ENCODE measurements around the gene CALHM5. TPM values are rescaled to one million over a fixed set of nuclear protein-coding genes. Genes with fewer than 3 reads are reported as not detected.

The CALHM5 gene
- total and polyA plus RNA-seq, 9 donors = 0.20 to 3.2 (median 0.70) TPM

DNA sequence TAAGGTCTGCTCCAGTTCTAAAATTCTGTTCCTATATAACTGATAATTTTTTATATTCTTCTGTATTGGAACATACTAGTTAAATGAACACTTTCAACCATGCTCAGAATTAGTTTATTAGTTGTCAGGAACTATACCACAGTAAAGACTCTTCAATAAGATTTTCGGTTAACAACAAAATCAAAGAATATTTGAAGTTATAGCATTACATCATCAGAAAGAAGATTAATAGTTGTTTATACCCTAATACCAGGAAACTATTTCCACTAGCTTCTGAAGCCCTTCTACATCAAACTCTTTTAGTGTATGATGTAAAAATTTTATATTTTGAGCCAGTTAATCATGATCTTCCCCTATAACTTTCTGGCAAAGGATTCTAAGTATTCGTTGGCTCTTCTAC, 48.7 kb downstream of the CALHM5 start:
- Histone ChIP-seq H3K9me3 (no peaks in the 10 kb centered on the region), H3K4me3 (no peak overlapping the region), H3K36me3 (no peaks in the 10 kb centered on the region), H3K27me3 (no peaks in the 10 kb centered on the region), H3K27ac (no peak overlapping the region), H3K4me1 (ENCODE audit: insufficient read depth) (no peaks in the 10 kb centered on the region)
- TF ChIP-seq, protein P1, sequence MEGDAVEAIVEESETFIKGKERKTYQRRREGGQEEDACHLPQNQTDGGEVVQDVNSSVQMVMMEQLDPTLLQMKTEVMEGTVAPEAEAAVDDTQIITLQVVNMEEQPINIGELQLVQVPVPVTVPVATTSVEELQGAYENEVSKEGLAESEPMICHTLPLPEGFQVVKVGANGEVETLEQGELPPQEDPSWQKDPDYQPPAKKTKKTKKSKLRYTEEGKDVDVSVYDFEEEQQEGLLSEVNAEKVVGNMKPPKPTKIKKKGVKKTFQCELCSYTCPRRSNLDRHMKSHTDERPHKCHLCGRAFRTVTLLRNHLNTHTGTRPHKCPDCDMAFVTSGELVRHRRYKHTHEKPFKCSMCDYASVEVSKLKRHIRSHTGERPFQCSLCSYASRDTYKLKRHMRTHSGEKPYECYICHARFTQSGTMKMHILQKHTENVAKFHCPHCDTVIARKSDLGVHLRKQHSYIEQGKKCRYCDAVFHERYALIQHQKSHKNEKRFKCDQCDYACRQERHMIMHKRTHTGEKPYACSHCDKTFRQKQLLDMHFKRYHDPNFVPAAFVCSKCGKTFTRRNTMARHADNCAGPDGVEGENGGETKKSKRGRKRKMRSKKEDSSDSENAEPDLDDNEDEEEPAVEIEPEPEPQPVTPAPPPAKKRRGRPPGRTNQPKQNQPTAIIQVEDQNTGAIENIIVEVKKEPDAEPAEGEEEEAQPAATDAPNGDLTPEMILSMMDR (IDR thresholded peaks at IDR 0.05) = no peak
- TF ChIP-seq POLR2A (IDR thresholded peaks at IDR 0.05) = no peak
- TF ChIP-seq EP300 (IDR thresholded peaks at IDR 0.05) = no peak
- 76 to 87% (median 79%) methylated on average over 2 of the region's 2 CpGs for WGBS, 3 donors
- intact Hi-C loops (cut with DNase I) = loop anchor here in 2 of 4 donors (5.0 to 10.0 kb wide), 2 partner anchors 283 to 285 kb away; partner anchors contain the start of gene TSPYL1 (in 2 of the 2)
- DNase-seq = no peak

DNA sequence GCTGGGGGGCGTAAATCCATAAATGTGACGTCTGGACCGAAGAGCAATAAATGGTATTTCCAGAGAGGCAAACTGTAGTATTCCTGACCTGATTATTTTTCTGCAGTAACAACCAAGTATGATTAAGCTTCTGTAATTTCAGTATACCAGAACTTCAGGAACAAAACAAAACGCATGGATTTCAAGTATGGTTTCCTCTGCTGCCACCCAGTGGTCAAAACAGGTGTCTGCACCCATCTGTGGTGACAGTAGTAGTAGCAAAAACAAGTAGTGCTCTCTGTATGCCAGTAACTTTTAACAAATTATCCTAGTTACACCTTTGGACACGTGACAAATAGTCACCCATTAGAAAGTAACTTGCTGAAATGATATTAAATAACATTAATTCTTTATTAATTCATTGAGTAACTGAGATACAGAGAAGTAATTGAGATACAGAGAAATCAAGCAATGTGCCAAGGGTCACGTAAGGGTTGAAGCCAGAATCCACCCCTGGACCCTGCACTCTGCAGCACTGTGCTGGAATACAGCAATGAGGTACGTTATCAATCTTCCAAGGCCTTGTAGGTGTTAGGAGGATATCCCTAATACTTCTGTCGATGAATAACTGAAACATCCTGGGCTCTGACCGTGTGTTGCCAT, 50.1 kb downstream of the CALHM5 start:
- WGBS, 3 donors = 32 to 39% (median 36%) methylated on average over 9 of the region's 9 CpGs
- H3K4me3 ChIP-seq = no peak overlapping the region
- no peak overlapping the region for H3K27ac ChIP-seq
- DNase-seq = peak; percentile 59 to 82 (median 75)
- intact Hi-C loops (cut with DNase I) = loop anchor here in 2 of 4 donors (5.0 to 10.0 kb wide), 2 partner anchors 284 to 287 kb away; partner anchors contain the start of gene TSPYL1 (in 2 of the 2)
- TF ChIP-seq EP300 (IDR thresholded peaks at IDR 0.05) = no peak
- TF ChIP-seq POLR2A (IDR thresholded peaks at IDR 0.05) = no peak
- TF ChIP-seq, protein P1 (IDR thresholded peaks at IDR 0.05) = peak; percentile 60 to 80 (median 74)
- no peaks in the 10 kb centered on the region for H3K27me3 ChIP-seq
- no peaks in the 10 kb centered on the region for H3K4me1 ChIP-seq (ENCODE audit: insufficient read depth)
- H3K9me3 ChIP-seq = no peaks in the 10 kb centered on the region
- H3K36me3 ChIP-seq = no peaks in the 10 kb centered on the region

DNA sequence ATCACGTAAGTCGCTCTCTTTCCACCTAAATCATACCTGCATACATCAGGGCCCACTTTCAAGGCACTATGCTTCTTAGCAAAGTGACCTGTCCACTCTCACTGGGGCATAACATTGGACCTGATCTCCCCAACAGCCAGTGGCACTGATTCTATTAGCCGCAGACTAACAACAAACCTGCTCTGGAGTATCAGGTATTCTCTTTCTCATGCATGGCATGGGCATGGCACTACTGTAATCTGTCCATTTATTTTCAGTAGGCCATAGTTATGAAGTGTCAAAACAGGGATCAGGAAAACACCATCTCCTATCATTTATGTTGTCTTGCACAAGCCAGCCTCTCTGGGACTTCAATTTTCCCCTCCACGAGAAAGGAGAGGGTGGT, 50.6 kb downstream of the CALHM5 start:
- intact Hi-C loops (cut with DNase I) = loop anchor here in 2 of 4 donors (5.0 to 10.0 kb wide), 2 partner anchors 285 to 287 kb away; partner anchors contain the start of gene TSPYL1 (in 2 of the 2)
- WGBS, 3 donors = 85 to 90% (median 89%) methylated on average over 4 of the region's 4 CpGs

DNA sequence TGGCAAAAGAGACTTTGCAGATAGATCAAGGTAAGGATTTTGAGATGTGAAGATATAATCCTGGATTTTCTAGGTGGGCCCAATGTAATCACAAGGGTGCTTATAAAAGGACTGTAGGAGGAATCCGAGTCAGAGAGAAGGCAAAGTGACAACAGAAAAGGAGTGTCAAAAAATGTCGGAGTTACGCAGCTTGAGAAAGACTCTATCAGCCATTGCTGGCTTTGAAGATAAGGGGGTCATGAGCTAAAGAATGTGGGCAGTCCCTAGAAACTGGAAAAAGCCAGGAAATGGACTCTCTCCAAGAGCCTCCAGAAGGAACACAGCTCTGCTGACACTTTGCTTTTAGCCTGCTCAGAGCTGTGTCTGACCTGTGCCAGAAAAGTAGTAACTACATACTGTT, 51.2 kb downstream of the CALHM5 start:
- no peak for DNase-seq
- WGBS, 3 donors = 15 to 21% (median 20%) methylated on average over 3 of the region's 3 CpGs
- Histone ChIP-seq H3K4me1 (ENCODE audit: insufficient read depth) (no peaks in the 10 kb centered on the region), H3K27ac (no peak overlapping the region), H3K36me3 (no peaks in the 10 kb centered on the region), H3K27me3 (no peaks in the 10 kb centered on the region), H3K4me3 (no peak overlapping the region), H3K9me3 (no peaks in the 10 kb centered on the region)
- intact Hi-C loops (cut with DNase I) = loop anchor here in 2 of 4 donors (5.0 to 10.0 kb wide), 2 partner anchors 285 to 288 kb away; partner anchors contain the start of gene TSPYL1 (in 2 of the 2)
- TF ChIP-seq EP300 (IDR thresholded peaks at IDR 0.05) (no peak), POLR2A (IDR thresholded peaks at IDR 0.05) (no peak)
- TF ChIP-seq, protein P1 (IDR thresholded peaks at IDR 0.05) = no peak

More for the DNA sequence above, 50.6 kb downstream of the CALHM5 start:
- Histone ChIP-seq H3K27me3 (no peaks in the 10 kb centered on the region), H3K4me1 (ENCODE audit: insufficient read depth) (no peaks in the 10 kb centered on the region), H3K27ac (no peak overlapping the region), H3K4me3 (no peak overlapping the region), H3K9me3 (no peaks in the 10 kb centered on the region), H3K36me3 (no peaks in the 10 kb centered on the region)
- no peak for DNase-seq
- TF ChIP-seq EP300 (IDR thresholded peaks at IDR 0.05) (no peak), POLR2A (IDR thresholded peaks at IDR 0.05) (no peak)
- TF ChIP-seq, protein P1 (IDR thresholded peaks at IDR 0.05) = no peak
